HG03354 (cell line): ENCODE data around the gene ALKBH8.
"Not testable (repeated sequence)": the region's sequence is repeated elsewhere in the genome, so short reads cannot be mapped to it uniquely, and the experiment has no call there.

ENCODE experiments used
- ATAC-seq: cut with Tn5 transposase; IDR thresholded peaks from one replicate; pipeline ENCODE4 v1.9.1; 2021; ENCODE audit warnings: mild to moderate bottlenecking; ENCODE audit not compliant: unreplicated experiment, poor library complexity, severe bottlenecking

Gene ALKBH8

GRCh38 chr11:107537155-107537554 is 28.4 kb downstream of the ALKBH8 start:
- not testable (repeated sequence) for ATAC-seq

GRCh38 chr11:107526197-107526596 is 39.3 kb downstream of the ALKBH8 start:
- no peak for ATAC-seq

- ATAC-seq = no peak
Observed at GRCh38 chr11:107508858-107509244, 56.7 kb downstream of the ALKBH8 start.

- no peak for ATAC-seq
Observed at GRCh38 chr11:107508201-107508857, 57.2 kb downstream of the ALKBH8 start.

- no peak for ATAC-seq
Observed at GRCh38 chr11:107505647-107506225, 59.8 kb downstream of the ALKBH8 start.

- no peak for ATAC-seq
Observed at GRCh38 chr11:107504981-107505380, 60.6 kb downstream of the ALKBH8 start.

GRCh38 chr11:107501713-107502112 is 63.8 kb downstream of the ALKBH8 start:
- no peak for ATAC-seq

GRCh38 chr11:107497371-107497770 is 68.2 kb downstream of the ALKBH8 start:
- not testable (repeated sequence) for ATAC-seq

- no peak for ATAC-seq
Observed at GRCh38 chr11:107496011-107496410, 69.5 kb downstream of the ALKBH8 start.

GRCh38 chr11:107494055-107494454 is 71.5 kb downstream of the ALKBH8 start:
- ATAC-seq = no peak

GRCh38 chr11:107493117-107493516 is 72.4 kb downstream of the ALKBH8 start:
- ATAC-seq = no peak

GRCh38 chr11:107490836-107491235 is 74.7 kb downstream of the ALKBH8 start:
- ATAC-seq = no peak

GRCh38 chr11:107482234-107482633 is 83.3 kb downstream of the ALKBH8 start:
- ATAC-seq = no peak

GRCh38 chr11:107478922-107479321 is 86.6 kb downstream of the ALKBH8 start:
- ATAC-seq = no peak

- ATAC-seq = no peak
Observed at GRCh38 chr11:107477820-107478219, 87.7 kb downstream of the ALKBH8 start.

- no peak for ATAC-seq
Observed at GRCh38 chr11:107473792-107474191, 91.7 kb downstream of the ALKBH8 start.

- no peak for ATAC-seq
Observed at GRCh38 chr11:107472966-107473365, 92.6 kb downstream of the ALKBH8 start.

- no peak for ATAC-seq
Observed at GRCh38 chr11:107468596-107468995, 96.9 kb downstream of the ALKBH8 start.

- no peak for ATAC-seq
Observed at GRCh38 chr11:107467696-107468095, 97.8 kb downstream of the ALKBH8 start.

GRCh38 chr11:107466275-107466866 is 99.2 kb downstream of the ALKBH8 start:
- not testable (repeated sequence) for ATAC-seq

- ATAC-seq = peak; percentile 98
Observed at GRCh38 chr11:107457558-107458271, 107.8 kb downstream of the ALKBH8 start, which contains the start of gene CWF19L2. Gene CWF19L2 (minus strand): TSS chr11:107457825. CDS start chr11:107457816, 9 bp downstream.
